T-helper 2 cell treated with Interferon-gamma antibody and Interleukin-4, amounts not matched to agents 5 μg/mL and 100 μg/mL, for 36 hours (primary cell): ENCODE data around the gene CCDC88A.

ENCODE experiments used
- DNase-seq: peaks from one replicate; pipeline ENCODE4 v3.0.0; 2021; ENCODE audit warnings: low spot score
- H3K27ac Mint-ChIP-seq: one replicate; pipeline ENCODE4 v1.8.0; 2021; ENCODE audit warnings: mild to moderate bottlenecking, mixed read lengths
- H3K27me3 Mint-ChIP-seq: one replicate; pipeline ENCODE4 v1.8.0; 2021; ENCODE audit warnings: low read depth, mixed read lengths
- H3K36me3 Mint-ChIP-seq: one replicate; pipeline ENCODE4 v1.8.0; 2021; ENCODE audit warnings: low read depth, mixed read lengths
- H3K4me1 Mint-ChIP-seq: one replicate; pipeline ENCODE4 v1.8.0; 2021; ENCODE audit warnings: low read depth, mixed read lengths
- H3K4me3 Mint-ChIP-seq: one replicate; pipeline ENCODE4 v1.8.0; 2022; ENCODE audit warnings: mild to moderate bottlenecking, moderate library complexity, mixed read lengths
- H3K9me3 Mint-ChIP-seq: one replicate; pipeline ENCODE4 v1.8.0; 2021; ENCODE audit warnings: mixed read lengths

Gene CCDC88A

GRCh38 chr2:55239656-55240222, 179.9 kb downstream of the CCDC88A start:
- Mint-ChIP-seq H3K27ac (no peak overlapping the region), H3K27me3 (no peaks in the 10 kb centered on the region), H3K36me3 (peaks cover 36% of the 10 kb centered on the region), H3K4me1 (peaks cover 4% of the 10 kb centered on the region), H3K9me3 (no peaks in the 10 kb centered on the region), H3K4me3 (no peak overlapping the region)
- no peak for DNase-seq
